ENCODE measurements around the gene ZKSCAN5. TPM values are rescaled to one million over a fixed set of nuclear protein-coding genes. Genes with fewer than 3 reads are reported as not detected.

The ZKSCAN5 gene
- total RNA-seq, 1 experiment from 2014 or later: 15.5 TPM

GRCh38 chr7:99579281-99579955, 75.0 kb downstream of the ZKSCAN5 start:
- DNase-seq (ENCODE audit: low spot score) (no peak), ATAC-seq (no peak)
- Mint-ChIP-seq H3K36me3 (no peaks in the 10 kb centered on the region), H3K27me3 (ENCODE audit: low read depth) (no peaks in the 10 kb centered on the region; the same call in 1 of the 2 replicates), H3K4me3 (peak overlapping the region; percentile 92), H3K27ac (peak overlapping the region; percentile 19; the same call in 1 of the 2 replicates), H3K9me3 (0 out of 2 replicates have a peak, but pooled peaks cover 3% of the 10 kb centered on the region), H3K4me1 (peaks cover 29% of the 10 kb centered on the region)
- ChIA-PET CTCF (interaction anchor here (1.1 to 1.5 kb wide), 3 partner anchors 75 to 415 kb away, joined by 3 to 4 read pairs (median 3); partner anchors contain the start of gene ZKSCAN5), POLR2A (interaction anchor here (0.7 to 1.1 kb wide), 2 partner anchors 65 to 79 kb away, joined by 3 to 4 read pairs; partner anchors contain the start of gene ZNF394)
- TF ChIP-seq E2F1 (CRISPR knock-in tag; IDR thresholded peaks at IDR 0.05) (no peak), NFATC4 (CRISPR knock-in tag; IDR thresholded peaks at IDR 0.05) (no peak), KAT7 (CRISPR knock-in tag; IDR thresholded peaks at IDR 0.05; ENCODE audit: borderline replicate concordance) (no peak)

GRCh38 chr7:99579956-99580777, 75.7 kb downstream of the ZKSCAN5 start:
- peak overlapping the region; percentile 93 for H3K27ac Mint-ChIP-seq
- POLR2A ChIA-PET: interaction anchor here (0.7 to 1.1 kb wide), 2 partner anchors 66 to 80 kb away, joined by 3 to 4 read pairs; partner anchors contain the start of gene ZNF394
- peak overlapping the region; percentile 92 for H3K4me3 Mint-ChIP-seq
- CTCF ChIA-PET: interaction anchor here (0.6 to 1.8 kb wide), 10 partner anchors 19 to 414 kb away, joined by 3 to 16 read pairs (median 4); partner anchors contain the start of genes ZKSCAN5, ZNF394, ZNF655 and ZSCAN25
- 0 out of 2 replicates have a peak, but pooled peaks cover 3% of the 10 kb centered on the region for H3K9me3 Mint-ChIP-seq
- no peaks in the 10 kb centered on the region; the same call in 1 of the 2 replicates for H3K27me3 Mint-ChIP-seq (ENCODE audit: low read depth)
- peaks cover 24% of the 10 kb centered on the region for H3K4me1 Mint-ChIP-seq
- ATAC-seq (peak; percentile 81), DNase-seq (ENCODE audit: low spot score) (peak; percentile 81)
- no peaks in the 10 kb centered on the region for H3K36me3 Mint-ChIP-seq
- TF ChIP-seq AR (CRISPR knock-in tag; IDR thresholded peaks at IDR 0.05): no peak
- TF ChIP-seq JAZF1 (CRISPR knock-in tag; IDR thresholded peaks at IDR 0.05): no peak
- TF ChIP-seq ARID4B (CRISPR knock-in tag; IDR thresholded peaks at IDR 0.05; ENCODE audit: borderline replicate concordance): peak; percentile 56; the same call in 1 of the 2 replicates
- TF ChIP-seq SMAD3 (CRISPR knock-in tag; IDR thresholded peaks at IDR 0.05; ENCODE audit: borderline replicate concordance): no peak
- 0 out of 2 replicates have a peak, but pooled peaks have one; percentile 34 for TF ChIP-seq TEAD1 (CRISPR knock-in tag; IDR thresholded peaks at IDR 0.05)
- 0 out of 2 replicates have a peak, but pooled peaks have one; percentile 51 for TF ChIP-seq ZNF263 (CRISPR knock-in tag; IDR thresholded peaks at IDR 0.05; ENCODE audit: low read depth)
- TF ChIP-seq ESRRA (CRISPR knock-in tag; IDR thresholded peaks at IDR 0.05; ENCODE audit: borderline replicate concordance): no peak
- no peak for TF ChIP-seq NR1H2 (CRISPR knock-in tag; IDR thresholded peaks at IDR 0.05)
- TF ChIP-seq JUN (CRISPR knock-in tag; IDR thresholded peaks at IDR 0.05): 0 out of 2 replicates have a peak, but pooled peaks have one; percentile 51
- TF ChIP-seq FOXP4 (CRISPR knock-in tag; IDR thresholded peaks at IDR 0.05): no peak
- TF ChIP-seq CREB1 (CRISPR knock-in tag; IDR thresholded peaks at IDR 0.05): 0 out of 2 replicates have a peak, but pooled peaks have one; percentile 43
- TF ChIP-seq USF2 (CRISPR knock-in tag; IDR thresholded peaks at IDR 0.05): 0 out of 2 replicates have a peak, but pooled peaks have one; percentile 12
- peak; percentile 36; the same call in 1 of the 2 replicates for TF ChIP-seq FOXP1 (CRISPR knock-in tag; IDR thresholded peaks at IDR 0.05; ENCODE audit: borderline replicate concordance)
- TF ChIP-seq SP1 (CRISPR knock-in tag; conservative IDR thresholded peaks at IDR 0.05): no peak
- TF ChIP-seq MYBL2 (CRISPR knock-in tag; IDR thresholded peaks at IDR 0.05): 0 out of 2 replicates have a peak, but pooled peaks have one; percentile 34
- peak; percentile 90 for TF ChIP-seq ZNF423 (CRISPR knock-in tag; IDR thresholded peaks at IDR 0.05)
- peak; percentile 15; the same call in 1 of the 2 replicates for TF ChIP-seq FOXK1 (CRISPR knock-in tag; IDR thresholded peaks at IDR 0.05)
